Ureter (tissue), 1 donor: Measurements from ENCODE around the gene LCOR. TPM values are rescaled to one million over a fixed set of nuclear protein-coding genes. Genes with fewer than 3 reads are reported as not detected.

Experiments used
- DNase-seq: peaks from one replicate; pipeline ENCODE4 v3.0.0-alpha.2; 2020; ENCODE audit warnings: low spot score
- total RNA-seq: library from RNA; stranded (reverse); gene quantifications from one replicate; pipeline ENCODE4 v1.2.4, GENCODE V29; 2023
- donor health status: DM: yes; HTN: yes; CAD: no.

LCOR gene
- total RNA-seq, 1 donor from 2014 or later, result 88.7 TPM

- DNase-seq, result no peak
These were observed 58.0 kb downstream of the LCOR start for GRCh38 chr10:96890172-96890513.

- no peak for DNase-seq
These were observed 58.5 kb downstream of the LCOR start for GRCh38 chr10:96890580-96890979.

GRCh38 chr10:96891840-96892239 lies 59.7 kb downstream of the LCOR start:
- DNase-seq, result no peak

GRCh38 chr10:96895662-96896424 lies 63.7 kb downstream of the LCOR start:
- DNase-seq, result no peak

GRCh38 chr10:96896884-96897589 lies 64.9 kb downstream of the LCOR start:
- DNase-seq, result no peak

GRCh38 chr10:96902117-96902516 lies 70.0 kb downstream of the LCOR start:
- no peak for DNase-seq

GRCh38 chr10:96902731-96903358 lies 70.7 kb downstream of the LCOR start:
- DNase-seq, result no peak

- no peak for DNase-seq
These were observed 72.5 kb downstream of the LCOR start for GRCh38 chr10:96904648-96905047.

- no peak for DNase-seq
These were observed 74.8 kb downstream of the LCOR start for GRCh38 chr10:96906864-96907263.

- DNase-seq, result no peak
These were observed 78.6 kb downstream of the LCOR start for GRCh38 chr10:96910488-96911395.

GRCh38 chr10:96912405-96912804 lies 80.3 kb downstream of the LCOR start:
- DNase-seq, result no peak

- DNase-seq, result no peak
These were observed 81.8 kb downstream of the LCOR start for GRCh38 chr10:96913906-96914305.

- DNase-seq, result no peak
These were observed 85.5 kb downstream of the LCOR start for GRCh38 chr10:96917628-96918027.

- no peak for DNase-seq
These were observed 86.3 kb downstream of the LCOR start for GRCh38 chr10:96918214-96919002.

GRCh38 chr10:96919785-96920430 lies 87.8 kb downstream of the LCOR start:
- no peak for DNase-seq

- no peak for DNase-seq
These were observed 89.6 kb downstream of the LCOR start for GRCh38 chr10:96921655-96922054.

GRCh38 chr10:96922978-96923948 lies 91.2 kb downstream of the LCOR start:
- no peak for DNase-seq

GRCh38 chr10:96924861-96925260 lies 92.8 kb downstream of the LCOR start:
- no peak for DNase-seq

- no peak for DNase-seq
These were observed 98.4 kb downstream of the LCOR start for GRCh38 chr10:96930469-96930868.
